ENCODE data around the gene TMEM8B.
A peak's percentile ranks its signal among the peaks of the same experiment; 100 is the strongest.

The TMEM8B gene

DNA sequence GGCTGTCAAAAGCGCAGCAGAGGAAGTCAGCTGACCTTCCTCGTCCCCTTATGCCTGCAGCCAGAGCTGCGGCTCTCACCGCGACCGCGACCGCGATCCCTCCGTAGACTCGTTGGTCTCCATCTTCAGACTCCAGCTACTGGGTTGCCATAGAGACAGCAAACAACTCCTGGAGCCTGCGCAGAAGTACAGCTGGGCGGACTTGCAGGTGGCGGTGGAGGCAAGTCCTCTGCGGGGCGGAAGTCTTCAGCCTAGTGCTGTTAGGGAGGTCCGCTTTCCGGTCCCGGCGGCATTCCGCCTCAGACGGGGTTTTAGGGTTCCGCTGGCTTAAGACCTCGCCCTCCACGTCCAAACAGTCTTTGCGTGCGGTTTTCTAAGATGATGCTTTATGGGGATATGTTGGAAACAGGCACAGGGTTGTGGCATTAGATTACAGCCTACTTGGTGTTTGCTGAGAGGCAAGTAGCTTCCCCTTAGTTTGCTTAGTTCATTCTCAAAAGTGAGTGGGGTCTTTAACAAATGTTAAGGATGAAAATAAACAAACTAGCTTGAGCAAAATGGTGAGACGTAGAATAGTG lies 16.9 kb upstream of the TMEM8B start, which contains the start of gene SPAG8:
Gene SPAG8 (minus strand): TSS at position 238 of the 578 bp plus-strand sequence. CDS start 115 bp downstream, at position 123.
- H3K4me1 ChIP-seq (ENCODE audit: control insufficient read depth in 1 of 2, insufficient read depth in 2 of 2, low read length in 2 of 2): peaks cover 19 to 38% of the 10 kb centered on the region in 2 donors
- H3K27me3 ChIP-seq (ENCODE audit: low read depth, low read length): no peaks in the 10 kb centered on the region
- peaks cover 4 to 25% of the 10 kb centered on the region in 2 donors for H3K36me3 ChIP-seq (ENCODE audit: control insufficient read depth in 1 of 2, insufficient read depth in 2 of 2, low read length in 2 of 2)
- H3K9me3 ChIP-seq (ENCODE audit: control insufficient read depth in 1 of 2, low read length in 2 of 2): no peaks in the 10 kb centered on the region
- H3K4me3 ChIP-seq (ENCODE audit: low read depth in 1 of 2, low read length in 2 of 2): peak within 1 kb of the TSS; percentile 84 to 91
- H3K27ac ChIP-seq (ENCODE audit: low read length): peak within 1 kb of the TSS; percentile 86

DNA sequence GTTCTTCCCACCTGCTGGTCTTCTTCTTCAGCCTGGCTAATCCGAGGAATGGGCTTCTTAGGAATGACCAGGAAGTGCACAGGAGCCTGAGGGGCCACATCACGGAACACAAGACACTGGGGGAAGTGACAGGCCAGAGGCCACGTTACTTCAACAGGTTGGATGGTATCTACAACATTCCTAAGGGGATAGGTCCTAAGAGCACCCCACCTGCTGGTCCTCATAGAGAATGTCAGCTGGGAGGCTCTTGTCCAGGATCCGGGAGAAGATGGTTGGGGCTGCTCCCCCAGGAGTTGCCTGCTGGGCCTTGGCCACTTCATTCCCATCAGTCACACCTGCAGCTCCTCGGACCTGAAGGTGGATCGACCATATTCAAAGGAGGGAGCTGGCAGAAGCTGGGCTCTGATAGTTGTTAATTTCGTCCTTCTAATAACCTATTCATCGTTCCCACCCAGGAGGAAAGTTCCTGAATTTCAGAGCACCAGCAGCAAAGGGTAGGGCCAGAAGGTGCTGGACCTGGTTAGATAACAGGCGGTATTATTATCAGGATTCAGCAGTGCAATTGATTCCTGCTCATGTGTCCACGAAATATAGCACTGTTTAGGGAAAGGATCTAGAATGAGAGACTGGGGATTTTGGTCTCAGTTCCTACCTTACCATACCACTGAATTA lies 15.5 kb upstream of the TMEM8B start:
- H3K27me3 ChIP-seq (ENCODE audit: low read depth, low read length): no peaks in the 10 kb centered on the region
- H3K9me3 ChIP-seq (ENCODE audit: control insufficient read depth in 1 of 2, low read length in 2 of 2): no peaks in the 10 kb centered on the region
- peak overlapping the region; percentile 17 to 86 for H3K4me3 ChIP-seq (ENCODE audit: low read depth in 1 of 2, low read length in 2 of 2)
- H3K36me3 ChIP-seq (ENCODE audit: control insufficient read depth in 1 of 2, insufficient read depth in 2 of 2, low read length in 2 of 2): peaks cover 4 to 10% of the 10 kb centered on the region in 2 donors
- H3K27ac ChIP-seq (ENCODE audit: low read length): peak overlapping the region; percentile 92
- H3K4me1 ChIP-seq (ENCODE audit: control insufficient read depth in 1 of 2, insufficient read depth in 2 of 2, low read length in 2 of 2): peaks cover 19 to 38% of the 10 kb centered on the region in 2 donors

DNA sequence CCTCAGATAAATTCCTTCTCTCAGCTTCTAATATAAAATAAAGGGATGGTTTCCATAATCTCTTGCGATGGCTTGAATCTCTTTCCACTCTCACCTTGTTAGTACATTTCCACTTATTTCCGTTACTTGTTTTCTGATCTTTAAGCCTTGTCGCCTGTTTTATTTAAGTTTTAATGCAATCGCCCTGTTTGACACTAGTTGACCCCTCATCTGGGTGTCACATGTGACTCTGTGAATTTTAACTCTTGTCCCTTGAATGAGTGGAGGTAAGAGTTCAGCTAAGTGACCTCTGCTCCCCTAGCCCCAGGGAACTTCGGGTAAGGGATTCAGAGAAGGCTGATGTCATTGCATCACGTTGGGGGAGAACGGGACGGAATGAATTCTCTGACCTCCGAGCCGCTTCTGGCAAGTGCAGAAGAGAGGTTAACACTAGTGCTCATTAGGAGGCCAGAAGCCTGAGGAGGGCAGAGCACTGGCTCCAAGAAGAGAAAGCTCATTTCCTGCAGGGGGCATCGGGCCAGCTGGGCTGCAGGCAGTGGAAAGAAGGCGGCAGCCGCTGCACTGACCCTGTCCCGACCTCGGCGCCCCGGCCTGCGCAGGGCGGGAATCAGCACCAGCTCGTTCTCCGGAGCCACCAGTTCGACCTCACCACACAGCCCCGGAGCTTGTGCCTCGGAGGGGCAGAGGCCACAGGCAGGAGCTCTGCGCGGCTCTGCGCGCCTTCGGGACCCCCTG lies 14.8 kb upstream of the TMEM8B start:
- H3K36me3 ChIP-seq (ENCODE audit: control insufficient read depth in 1 of 2, insufficient read depth in 2 of 2, low read length in 2 of 2): peaks cover 0 to 3% of the 10 kb centered on the region in 2 donors
- peak overlapping the region; percentile 86 to 89 for H3K4me3 ChIP-seq (ENCODE audit: low read depth in 1 of 2, low read length in 2 of 2)
- H3K27ac ChIP-seq (ENCODE audit: low read length): peak overlapping the region; percentile 92
- H3K4me1 ChIP-seq (ENCODE audit: control insufficient read depth in 1 of 2, insufficient read depth in 2 of 2, low read length in 2 of 2): peaks cover 19 to 38% of the 10 kb centered on the region in 2 donors
- no peaks in the 10 kb centered on the region for H3K27me3 ChIP-seq (ENCODE audit: low read depth, low read length)
- no peaks in the 10 kb centered on the region for H3K9me3 ChIP-seq (ENCODE audit: control insufficient read depth in 1 of 2, low read length in 2 of 2)

DNA sequence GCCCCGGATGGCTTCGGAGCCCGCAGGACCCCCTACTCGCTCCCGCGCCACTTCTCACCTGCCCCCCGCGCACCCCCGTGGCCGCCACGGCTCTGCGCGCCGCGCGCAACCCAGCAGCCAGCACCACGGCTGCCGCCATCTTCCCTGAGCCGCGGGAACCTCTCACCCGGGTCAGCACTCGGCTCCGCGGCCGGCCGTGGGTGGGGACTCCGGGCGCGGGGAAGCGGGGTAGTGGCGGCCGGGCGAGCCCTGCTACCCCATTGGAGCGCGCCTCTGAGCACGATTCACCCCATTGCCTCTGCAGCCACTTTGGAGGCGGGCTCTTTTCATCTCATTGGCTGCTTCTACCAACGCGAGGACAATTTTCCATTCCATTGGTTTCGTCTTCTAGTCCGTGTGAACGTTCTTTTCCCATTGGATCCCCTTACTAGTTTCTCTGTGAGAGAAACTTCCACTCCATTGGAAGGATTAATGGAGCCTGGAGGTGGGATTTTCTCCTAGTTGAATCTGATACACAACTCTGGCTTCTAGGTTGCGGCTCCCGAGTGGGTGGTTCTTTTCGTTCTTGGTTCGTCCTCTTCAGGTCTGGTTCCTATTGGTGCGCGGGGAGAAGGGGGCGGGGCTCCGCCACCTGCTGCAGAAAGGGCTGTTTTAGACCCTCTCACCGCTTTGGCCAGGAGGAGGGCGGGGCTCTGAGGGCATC lies 14.0 kb upstream of the TMEM8B start, which contains the start of gene HINT2:
Gene HINT2 (minus strand): TSS at position 202 of the 703 bp plus-strand sequence. CDS start 63 bp downstream, at position 139.
- peaks cover 19 to 38% of the 10 kb centered on the region in 2 donors for H3K4me1 ChIP-seq (ENCODE audit: control insufficient read depth in 1 of 2, insufficient read depth in 2 of 2, low read length in 2 of 2)
- no peaks in the 10 kb centered on the region for H3K27me3 ChIP-seq (ENCODE audit: low read depth, low read length)

DNA sequence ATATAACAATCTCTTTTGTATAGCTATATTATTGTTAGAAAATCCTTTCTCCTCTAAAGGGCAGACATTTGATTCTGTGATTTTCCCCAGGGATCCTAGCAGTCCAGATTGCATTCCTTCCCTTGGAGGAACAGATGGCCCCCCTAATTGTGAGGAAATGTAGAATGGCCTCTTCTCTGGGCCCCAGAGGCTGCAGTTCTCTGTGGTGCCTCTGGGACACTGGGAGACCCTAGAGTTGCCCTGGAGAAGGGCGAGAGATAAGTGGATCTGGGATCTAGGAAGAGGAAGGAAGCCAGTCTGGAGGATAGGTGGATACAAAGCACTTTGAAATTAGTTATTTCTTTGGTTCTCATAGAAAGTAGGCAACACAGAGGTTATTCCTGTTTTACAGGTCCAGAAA lies 12.3 kb upstream of the TMEM8B start:
- Histone ChIP-seq H3K4me1 (ENCODE audit: control insufficient read depth in 1 of 2, insufficient read depth in 2 of 2, low read length in 2 of 2) (peaks cover 17 to 29% of the 10 kb centered on the region in 2 donors), H3K9me3 (ENCODE audit: control insufficient read depth in 1 of 2, low read length in 2 of 2) (no peaks in the 10 kb centered on the region), H3K4me3 (ENCODE audit: low read depth in 1 of 2, low read length in 2 of 2) (no peak overlapping the region), H3K27ac (ENCODE audit: low read length) (no peak overlapping the region), H3K36me3 (ENCODE audit: control insufficient read depth in 1 of 2, insufficient read depth in 2 of 2, low read length in 2 of 2) (no peaks in the 10 kb centered on the region), H3K27me3 (ENCODE audit: low read depth, low read length) (no peaks in the 10 kb centered on the region)

More for the DNA sequence above, 14.0 kb upstream of the TMEM8B start, which contains the start of gene HINT2:
- Histone ChIP-seq H3K4me3 (ENCODE audit: low read depth in 1 of 2, low read length in 2 of 2) (peak within 1 kb of the TSS; percentile 86 to 89), H3K9me3 (ENCODE audit: control insufficient read depth in 1 of 2, low read length in 2 of 2) (no peaks in the 10 kb centered on the region), H3K36me3 (ENCODE audit: control insufficient read depth in 1 of 2, insufficient read depth in 2 of 2, low read length in 2 of 2) (no peaks in the 10 kb centered on the region), H3K27ac (ENCODE audit: low read length) (peak within 1 kb of the TSS; percentile 92)

DNA sequence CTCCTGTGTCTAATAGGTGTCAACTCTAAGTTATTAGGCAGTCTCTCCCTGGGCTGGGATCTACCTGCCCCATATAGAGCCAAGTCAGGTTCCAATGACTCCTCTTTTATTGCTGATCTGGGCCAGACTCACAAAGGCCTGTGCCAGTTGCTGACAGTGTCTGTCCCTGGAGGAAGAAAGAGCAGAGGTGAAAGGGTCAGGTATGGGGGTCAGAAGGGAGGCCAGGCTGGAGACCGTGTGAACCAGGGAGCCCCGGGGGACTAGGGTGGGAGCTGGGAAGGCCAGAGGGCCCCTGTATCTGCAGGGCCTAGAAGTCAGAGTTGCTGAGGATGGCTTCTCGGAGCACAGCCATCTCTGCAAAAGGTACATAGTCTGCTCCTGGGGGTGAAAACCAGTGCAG lies 10.7 kb upstream of the TMEM8B start:
- Histone ChIP-seq H3K9me3 (ENCODE audit: control insufficient read depth in 1 of 2, low read length in 2 of 2) (no peaks in the 10 kb centered on the region), H3K27me3 (ENCODE audit: low read depth, low read length) (no peaks in the 10 kb centered on the region), H3K27ac (ENCODE audit: low read length) (no peak overlapping the region), H3K4me1 (ENCODE audit: control insufficient read depth in 1 of 2, insufficient read depth in 2 of 2, low read length in 2 of 2) (peaks cover 8 to 14% of the 10 kb centered on the region in 2 donors), H3K36me3 (ENCODE audit: control insufficient read depth in 1 of 2, insufficient read depth in 2 of 2, low read length in 2 of 2) (no peaks in the 10 kb centered on the region), H3K4me3 (ENCODE audit: low read depth in 1 of 2, low read length in 2 of 2) (no peak overlapping the region)

DNA sequence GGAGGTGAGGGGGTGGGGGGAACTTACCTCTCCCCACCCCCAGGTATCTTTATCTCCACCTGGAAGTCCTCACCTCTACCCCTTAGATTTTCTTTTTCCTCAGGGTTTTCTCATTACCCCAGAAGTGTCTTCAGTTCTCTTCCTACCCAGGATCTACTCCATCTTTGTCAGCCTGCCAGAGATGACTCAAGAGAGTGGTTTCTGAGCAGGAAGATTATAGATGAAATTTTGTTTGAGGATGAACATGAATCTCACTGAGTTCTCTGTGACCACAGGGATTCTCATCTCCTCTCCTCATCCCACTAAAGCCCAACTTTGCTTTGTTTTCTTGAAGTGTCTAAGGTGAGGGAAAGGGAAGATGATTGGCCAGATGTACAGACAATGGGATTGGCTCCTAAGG lies 9.0 kb upstream of the TMEM8B start:
- Histone ChIP-seq H3K4me1 (ENCODE audit: control insufficient read depth in 1 of 2, insufficient read depth in 2 of 2, low read length in 2 of 2) (no peaks in the 10 kb centered on the region), H3K27me3 (ENCODE audit: low read depth, low read length) (no peaks in the 10 kb centered on the region), H3K36me3 (ENCODE audit: control insufficient read depth in 1 of 2, insufficient read depth in 2 of 2, low read length in 2 of 2) (no peaks in the 10 kb centered on the region), H3K9me3 (ENCODE audit: control insufficient read depth in 1 of 2, low read length in 2 of 2) (no peaks in the 10 kb centered on the region), H3K27ac (ENCODE audit: low read length) (no peak overlapping the region), H3K4me3 (ENCODE audit: low read depth in 1 of 2, low read length in 2 of 2) (no peak overlapping the region)

DNA sequence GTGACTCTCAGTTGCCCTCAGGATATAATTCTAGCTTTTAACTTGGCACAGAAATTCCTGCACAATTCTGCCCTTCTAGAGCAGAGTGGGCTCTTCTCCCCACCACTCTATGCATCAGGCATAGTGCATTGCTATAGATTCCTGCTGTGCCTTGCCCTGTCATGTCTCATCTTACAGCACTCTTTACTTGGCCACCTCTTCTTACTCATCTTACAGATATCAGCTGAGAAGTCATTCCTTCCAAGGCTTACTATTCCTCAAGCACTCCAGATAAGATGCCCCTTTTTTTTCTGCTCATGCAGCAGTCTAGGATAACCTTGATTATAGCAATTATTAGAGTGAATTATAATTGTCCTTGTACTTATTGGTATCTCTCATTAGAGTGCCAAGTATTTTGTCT lies 6.1 kb upstream of the TMEM8B start:
- no peak overlapping the region for H3K4me3 ChIP-seq (ENCODE audit: low read depth in 1 of 2, low read length in 2 of 2)
- H3K4me1 ChIP-seq (ENCODE audit: control insufficient read depth in 1 of 2, insufficient read depth in 2 of 2, low read length in 2 of 2): peaks cover 4% of the 10 kb centered on the region in 2 donors
- H3K36me3 ChIP-seq (ENCODE audit: control insufficient read depth in 1 of 2, insufficient read depth in 2 of 2, low read length in 2 of 2): no peaks in the 10 kb centered on the region
- H3K9me3 ChIP-seq (ENCODE audit: control insufficient read depth in 1 of 2, low read length in 2 of 2): no peaks in the 10 kb centered on the region
- H3K27me3 ChIP-seq (ENCODE audit: low read depth, low read length): no peaks in the 10 kb centered on the region
- H3K27ac ChIP-seq (ENCODE audit: low read length): no peak overlapping the region

DNA sequence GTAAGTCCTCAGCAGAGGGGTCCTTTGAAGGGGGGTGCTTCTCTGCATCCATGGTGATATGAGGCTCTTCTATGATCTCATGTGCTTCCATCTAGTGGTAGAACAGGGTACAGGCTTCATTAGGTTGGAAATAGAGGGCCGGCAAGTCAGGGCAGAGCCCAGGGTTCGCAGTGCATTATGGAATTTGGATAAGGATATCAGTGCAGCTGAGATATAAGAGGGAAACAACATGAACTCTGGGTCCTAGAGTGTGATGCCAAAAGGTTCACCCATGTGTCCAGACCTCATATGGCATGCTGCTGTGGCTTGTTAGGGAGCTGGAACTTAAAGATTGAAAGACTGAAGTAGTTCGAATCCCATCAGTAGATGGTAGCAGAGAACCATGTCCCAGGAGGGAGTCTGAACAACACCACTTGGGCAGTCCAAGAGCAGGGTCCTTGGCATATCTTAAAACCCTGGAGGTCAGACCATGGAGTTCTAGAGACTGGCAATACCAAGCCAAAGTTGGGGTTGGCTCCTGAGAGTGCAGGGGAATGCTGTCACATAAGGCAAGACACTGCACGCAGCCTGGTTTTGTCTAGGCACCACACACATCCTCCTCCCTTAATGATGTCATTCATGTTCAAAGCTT lies 2.8 kb upstream of the TMEM8B start:
- H3K4me1 ChIP-seq (ENCODE audit: control insufficient read depth in 1 of 2, insufficient read depth in 2 of 2, low read length in 2 of 2): peaks cover 16 to 25% of the 10 kb centered on the region in 2 donors
- peak overlapping the region in 1 of 2 donors; percentile 23 for H3K4me3 ChIP-seq (ENCODE audit: low read depth in 1 of 2, low read length in 2 of 2)
- no peaks in the 10 kb centered on the region for H3K27me3 ChIP-seq (ENCODE audit: low read depth, low read length)
- H3K27ac ChIP-seq (ENCODE audit: low read length): no peak overlapping the region
- no peaks in the 10 kb centered on the region for H3K36me3 ChIP-seq (ENCODE audit: control insufficient read depth in 1 of 2, insufficient read depth in 2 of 2, low read length in 2 of 2)
- H3K9me3 ChIP-seq (ENCODE audit: control insufficient read depth in 1 of 2, low read length in 2 of 2): no peaks in the 10 kb centered on the region

DNA sequence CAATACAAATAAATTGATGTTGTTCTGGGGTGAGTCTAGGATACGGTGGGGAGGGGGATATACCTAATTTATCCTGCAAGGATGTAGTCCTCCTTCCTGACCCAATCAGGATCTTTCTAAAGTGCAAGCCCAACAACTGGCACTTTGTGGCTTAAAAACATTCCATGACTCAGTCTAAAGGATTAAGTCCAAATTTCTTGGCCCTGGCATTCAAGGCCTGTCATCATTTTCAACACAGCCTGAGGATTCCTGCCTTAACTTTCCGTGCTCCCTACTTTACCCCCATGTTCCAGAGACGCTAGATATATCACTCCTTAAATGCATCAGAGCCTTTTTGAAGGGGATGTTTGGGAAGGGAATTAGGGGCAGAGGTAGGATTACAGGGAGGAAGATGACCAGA lies 1.5 kb upstream of the TMEM8B start:
- H3K27ac ChIP-seq (ENCODE audit: low read length): no peak overlapping the region
- H3K4me3 ChIP-seq (ENCODE audit: low read depth in 1 of 2, low read length in 2 of 2): no peak overlapping the region
- no peaks in the 10 kb centered on the region for H3K27me3 ChIP-seq (ENCODE audit: low read depth, low read length)
- peaks cover 16 to 30% of the 10 kb centered on the region in 2 donors for H3K4me1 ChIP-seq (ENCODE audit: control insufficient read depth in 1 of 2, insufficient read depth in 2 of 2, low read length in 2 of 2)
- no peaks in the 10 kb centered on the region for H3K9me3 ChIP-seq (ENCODE audit: control insufficient read depth in 1 of 2, low read length in 2 of 2)
- no peaks in the 10 kb centered on the region for H3K36me3 ChIP-seq (ENCODE audit: control insufficient read depth in 1 of 2, insufficient read depth in 2 of 2, low read length in 2 of 2)
